ENCODE measurements around the gene FGR. TPM values are rescaled to one million over a fixed set of nuclear protein-coding genes. Genes with fewer than 3 reads are reported as not detected.
A peak's percentile ranks its signal among the peaks of the same experiment; 100 is the strongest.

Gene FGR
- total RNA-seq, 2 experiments from 2014 or later = not detected

- POLR2A ChIA-PET = interaction anchor here (0.6 kb wide), 1 partner anchor 43 kb away, joined by 4 read pairs; no protein-coding TSS in a partner anchor
- Mint-ChIP-seq H3K4me3 (peak overlapping the region; percentile 48), H3K27ac (peak overlapping the region; percentile 59), H3K27me3 (peaks cover 4% of the 10 kb centered on the region), H3K36me3 (ENCODE audit: low read depth) (no peaks in the 10 kb centered on the region), H3K9me3 (no peaks in the 10 kb centered on the region), H3K4me1 (peaks cover 27% of the 10 kb centered on the region)
- DNase-seq = peak; percentile 94
- CTCF ChIA-PET = interaction anchor here (0.6 to 8.4 kb wide), 23 partner anchors 8 to 273 kb away, joined by 3 to 112 read pairs (median 4); partner anchors contain the start of gene WASF2
Measured at GRCh38 chr1:27568300-27569087, 66.5 kb downstream of the FGR start.

- POLR2A ChIA-PET = interaction anchor here (0.6 kb wide), 1 partner anchor 42 kb away, joined by 4 read pairs; no protein-coding TSS in a partner anchor
- no peaks in the 10 kb centered on the region for H3K36me3 Mint-ChIP-seq (ENCODE audit: low read depth)
- H3K4me1 Mint-ChIP-seq = peaks cover 29% of the 10 kb centered on the region
- peaks cover 4% of the 10 kb centered on the region for H3K27me3 Mint-ChIP-seq
- CTCF ChIA-PET = interaction anchor here (0.6 to 8.4 kb wide), 16 partner anchors 13 to 273 kb away, joined by 3 to 112 read pairs (median 4); partner anchors contain the start of gene WASF2
- H3K27ac Mint-ChIP-seq = no peak overlapping the region
- H3K9me3 Mint-ChIP-seq = no peaks in the 10 kb centered on the region
- peak overlapping the region; percentile 41 for H3K4me3 Mint-ChIP-seq
- DNase-seq = no peak
Measured at GRCh38 chr1:27567971-27568299, 67.0 kb downstream of the FGR start.

DNA sequence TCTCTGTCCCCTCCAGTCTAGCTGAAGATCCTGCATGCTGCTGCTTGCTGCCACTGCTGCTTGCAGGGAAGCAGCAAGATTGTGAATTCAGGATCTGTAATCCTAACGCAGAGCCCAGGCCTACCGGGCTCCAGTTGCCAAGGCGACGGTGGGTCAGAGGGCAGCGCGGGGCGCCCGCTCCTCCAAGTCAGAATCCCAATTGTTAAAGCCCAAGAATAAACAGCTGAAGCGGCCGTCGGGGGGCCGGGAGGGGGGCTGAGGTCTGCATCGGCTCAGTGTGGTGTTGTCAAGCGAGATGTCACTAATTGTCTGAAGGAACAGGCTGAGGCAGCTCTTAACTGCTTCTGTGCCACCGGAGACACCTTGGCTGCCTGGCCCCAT, 67.8 kb downstream of the FGR start:
- Mint-ChIP-seq H3K4me1 (peaks cover 30% of the 10 kb centered on the region), H3K9me3 (no peaks in the 10 kb centered on the region), H3K27ac (no peak overlapping the region), H3K36me3 (ENCODE audit: low read depth) (no peaks in the 10 kb centered on the region), H3K27me3 (peaks cover 4% of the 10 kb centered on the region), H3K4me3 (no peak overlapping the region)
- CTCF ChIA-PET = interaction anchor here (1.0 to 8.4 kb wide), 8 partner anchors 12 to 95 kb away, joined by 3 to 112 read pairs (median 7); partner anchors contain the start of gene WASF2
- no peak for DNase-seq
- POLR2A ChIA-PET = interaction anchor here (0.7 kb wide), 1 partner anchor 10 kb away, joined by 3 read pairs; no protein-coding TSS in a partner anchor

DNA sequence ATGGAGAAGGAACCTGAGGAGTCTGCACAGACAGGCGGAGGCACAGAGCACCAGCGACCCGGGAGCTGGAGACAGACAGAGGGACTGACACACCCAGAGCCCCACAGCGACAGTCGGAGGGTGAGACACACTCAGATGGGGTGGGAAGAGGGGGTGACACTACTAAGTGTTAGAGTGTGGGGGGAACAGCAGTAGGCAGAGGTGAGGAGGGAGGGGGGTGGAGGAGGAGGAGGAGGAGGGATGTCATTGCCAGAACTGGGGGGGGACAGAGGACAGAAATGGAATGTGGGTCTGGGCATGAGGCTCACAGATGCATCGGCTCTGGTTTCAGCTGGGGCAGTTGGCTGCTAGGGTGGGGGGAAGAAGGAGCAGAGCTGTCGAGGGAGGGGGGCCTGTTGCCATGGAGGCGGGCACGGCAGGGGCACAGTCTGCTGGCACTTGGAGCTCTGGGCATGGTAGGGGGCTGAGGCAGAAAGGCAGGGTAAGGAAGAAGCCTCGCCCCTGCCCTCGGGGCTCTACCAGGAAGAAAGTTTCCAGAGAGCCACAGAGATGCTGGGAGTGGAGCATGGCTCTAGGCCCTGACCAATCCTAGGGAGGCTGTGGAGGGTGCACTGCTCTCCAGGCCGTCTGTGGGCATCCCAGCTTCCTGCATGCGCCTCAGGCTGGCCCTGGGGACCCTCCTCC, 68.4 kb downstream of the FGR start:
- Mint-ChIP-seq H3K27me3 (peaks cover 4% of the 10 kb centered on the region), H3K36me3 (ENCODE audit: low read depth) (no peaks in the 10 kb centered on the region), H3K9me3 (no peaks in the 10 kb centered on the region), H3K4me3 (no peak overlapping the region), H3K4me1 (peaks cover 30% of the 10 kb centered on the region), H3K27ac (no peak overlapping the region)
- ChIA-PET POLR2A (interaction anchor here (0.7 kb wide), 1 partner anchor 10 kb away, joined by 3 read pairs; no protein-coding TSS in a partner anchor), CTCF (interaction anchor here (1.0 to 8.4 kb wide), 5 partner anchors 11 to 51 kb away, joined by 3 to 112 read pairs (median 4); no protein-coding TSS in a partner anchor)
- DNase-seq = no peak

GRCh38 chr1:27564710-27565649, 70.0 kb downstream of the FGR start:
- H3K36me3 Mint-ChIP-seq (ENCODE audit: low read depth) = no peaks in the 10 kb centered on the region
- ChIA-PET CTCF (interaction anchor here (0.9 to 8.4 kb wide), 5 partner anchors 10 to 199 kb away, joined by 3 to 112 read pairs (median 4); no protein-coding TSS in a partner anchor), POLR2A (no interaction called here)
- DNase-seq = no peak
- peaks cover 1% of the 10 kb centered on the region for H3K27me3 Mint-ChIP-seq
- no peak overlapping the region for H3K27ac Mint-ChIP-seq
- no peak overlapping the region for H3K4me3 Mint-ChIP-seq
- H3K9me3 Mint-ChIP-seq = no peaks in the 10 kb centered on the region
- H3K4me1 Mint-ChIP-seq = peaks cover 28% of the 10 kb centered on the region

- no peak overlapping the region for H3K4me3 Mint-ChIP-seq
- peaks cover 26% of the 10 kb centered on the region for H3K4me1 Mint-ChIP-seq
- no peaks in the 10 kb centered on the region for H3K36me3 Mint-ChIP-seq (ENCODE audit: low read depth)
- ChIA-PET POLR2A (no interaction called here), CTCF (interaction anchor here (0.6 to 8.4 kb wide), 6 partner anchors 9 to 370 kb away, joined by 3 to 112 read pairs (median 4); no protein-coding TSS in a partner anchor)
- DNase-seq = no peak
- H3K27me3 Mint-ChIP-seq = no peaks in the 10 kb centered on the region
- H3K27ac Mint-ChIP-seq = no peak overlapping the region
- H3K9me3 Mint-ChIP-seq = no peaks in the 10 kb centered on the region
Measured at GRCh38 chr1:27563591-27564471, 71.2 kb downstream of the FGR start.

GRCh38 chr1:27563341-27563590, 71.7 kb downstream of the FGR start:
- no peak overlapping the region for H3K27ac Mint-ChIP-seq
- POLR2A ChIA-PET = no interaction called here
- no peaks in the 10 kb centered on the region for H3K27me3 Mint-ChIP-seq
- no peak overlapping the region for H3K4me3 Mint-ChIP-seq
- DNase-seq = no peak
- H3K9me3 Mint-ChIP-seq = no peaks in the 10 kb centered on the region
- no peaks in the 10 kb centered on the region for H3K36me3 Mint-ChIP-seq (ENCODE audit: low read depth)
- CTCF ChIA-PET = interaction anchor here (1.0 to 8.4 kb wide), 3 partner anchors 8 to 45 kb away, joined by 4 to 112 read pairs (median 4); no protein-coding TSS in a partner anchor
- peaks cover 26% of the 10 kb centered on the region for H3K4me1 Mint-ChIP-seq

DNA sequence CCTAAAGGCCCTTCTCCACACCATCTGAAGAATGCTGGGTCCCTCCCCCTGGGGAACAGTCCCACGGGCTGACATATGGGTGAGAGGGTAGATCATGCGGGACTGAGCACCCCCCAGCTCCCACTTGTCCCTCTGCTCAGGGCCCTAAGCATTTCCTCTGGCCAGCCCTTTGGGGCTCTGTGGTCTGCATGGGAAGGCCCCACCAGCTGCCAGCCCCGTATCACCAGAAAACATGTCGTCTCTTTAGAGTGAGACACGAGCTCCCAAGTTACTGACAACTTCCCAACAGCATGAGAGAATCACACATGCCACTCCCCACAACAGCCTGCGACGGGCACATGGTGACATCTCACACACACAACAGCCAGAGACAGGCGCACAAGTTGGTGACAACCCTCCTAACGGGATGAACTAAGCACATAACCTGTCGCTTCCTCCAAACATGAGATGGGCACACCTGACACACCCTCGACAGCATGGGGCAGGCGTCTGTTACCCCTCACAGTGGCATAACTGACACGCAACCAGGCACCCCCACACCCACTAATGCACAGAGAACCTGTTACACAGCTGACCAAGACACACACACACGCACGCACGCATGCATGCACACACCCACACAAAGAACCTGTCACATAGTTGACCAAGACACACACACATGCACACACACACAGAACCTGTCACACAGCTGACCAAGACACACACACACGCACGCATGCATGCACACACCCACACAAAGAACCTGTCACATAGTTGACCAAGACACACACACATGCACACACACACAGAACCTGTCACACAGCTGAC, 72.2 kb downstream of the FGR start:
- POLR2A ChIA-PET = no interaction called here

More for the DNA sequence above, 72.2 kb downstream of the FGR start:
- Mint-ChIP-seq H3K4me3 (no peak overlapping the region), H3K27ac (peak overlapping the region; percentile 37), H3K4me1 (peaks cover 23% of the 10 kb centered on the region), H3K9me3 (no peaks in the 10 kb centered on the region), H3K36me3 (ENCODE audit: low read depth) (peaks cover under 1% of the 10 kb centered on the region), H3K27me3 (no peaks in the 10 kb centered on the region)
- CTCF ChIA-PET = interaction anchor here (0.7 to 1.4 kb wide), 6 partner anchors 11 to 46 kb away, joined by 3 to 4 read pairs (median 3); no protein-coding TSS in a partner anchor
- DNase-seq = no peak

Other genes with a start within 250 kb of the FGR start
- gene GPR3, start 242.6 kb downstream of the FGR start, total RNA-seq = under 1 TPM in 1 of 2 experiments, not detected in 1; 0.21 TPM
- gene WASF2, start 145.0 kb downstream of the FGR start, total RNA-seq = 100 to 1,000 TPM; 137 to 143 TPM
- 10 to 100 TPM; 15.3 to 19.3 TPM for gene AHDC1, start 31.0 kb downstream of the FGR start, total RNA-seq
- 100 to 1,000 TPM; 231 to 321 TPM for gene IFI6, start 37.0 kb upstream of the FGR start, total RNA-seq
- 10 to 100 TPM; 16.8 to 18.9 TPM for gene FAM76A, start 90.8 kb upstream of the FGR start, total RNA-seq
- gene STX12, start 138.0 kb upstream of the FGR start, total RNA-seq = 10 to 100 TPM; 25.4 to 28.7 TPM
- 10 to 100 TPM; 55.8 to 57.5 TPM for gene PPP1R8, start 195.6 kb upstream of the FGR start, total RNA-seq
- gene THEMIS2, start 237.4 kb upstream of the FGR start, total RNA-seq = 10 to 100 TPM; 24.3 to 31.1 TPM

Measured in activated CD4-positive, alpha-beta T cell treated with anti-CD3 and anti-CD28 coated beads, Interleukin-2, amount 10 ng/mL, durations not matched to agents 7 days and 5 days (primary cell).